Esophagus (tissue), 2 donors: ENCODE measurements around the gene PTTG1IP2. TPM values are rescaled to one million over a fixed set of nuclear protein-coding genes. Genes with fewer than 3 reads are reported as not detected.

Experiments
- H3K27ac ChIP-seq, 2 donors: one replicate each; pipeline ENCODE4 v1.5.1; 2013; ENCODE audit warnings: low read depth in 2 of 2, mild to moderate bottlenecking in 2 of 2, inconsistent platforms in 1 of 2, low read length in 1 of 2, moderate library complexity in 1 of 2
- H3K27me3 ChIP-seq, 2 donors: one replicate each; pipeline ENCODE4 v1.6.1; 2013; ENCODE audit warnings: low read length in 2 of 2, control low read depth in 1 of 2, mild to moderate bottlenecking in 1 of 2; ENCODE audit not compliant: insufficient read depth in 2 of 2, control insufficient read depth in 1 of 2
- H3K36me3 ChIP-seq, 2 donors: one replicate each; pipeline ENCODE4 v1.6.1; 2013; ENCODE audit warnings: low read length in 1 of 2; ENCODE audit not compliant: control insufficient read depth in 2 of 2, insufficient read depth in 2 of 2
- H3K4me1 ChIP-seq, 2 donors: one replicate each; pipeline ENCODE4 v1.6.1; 2013; ENCODE audit warnings: low read length in 1 of 2; ENCODE audit not compliant: control insufficient read depth in 2 of 2, insufficient read depth in 2 of 2
- H3K4me3 ChIP-seq, 2 donors: one replicate each; pipeline ENCODE4 v1.5.1; 2013; ENCODE audit warnings: low read length in 2 of 2, mild to moderate bottlenecking in 2 of 2, low read depth in 1 of 2, moderate library complexity in 1 of 2
- H3K9me3 ChIP-seq, 2 donors: one replicate each; pipeline ENCODE4 v1.6.1; 2013; ENCODE audit warnings: mild to moderate bottlenecking in 2 of 2, low read depth in 1 of 2, low read length in 1 of 2, moderate library complexity in 1 of 2; ENCODE audit not compliant: control insufficient read depth in 2 of 2, insufficient read depth in 1 of 2
- WGBS, 2 donors: extraction: QIAGEN DNeasy Blood & Tissue Kit; methylation state at CpG; one replicate each; pipeline ENCODE4 v1.1.7; 2013; 5-methylcytosine and 5-hydroxymethylcytosine counted together
- polyA plus RNA-seq, 2 donors: library from polyadenylated mRNA; stranded (reverse); fragments of 200-250 nt; gene quantifications; one replicate each; pipeline ENCODE4 v1.2.3, GENCODE V29; 2013
- donor health status: healthy with polysubstance abuse.
- donor health status: Bipolar disorder and iron deficiency.

The PTTG1IP2 gene
- polyA plus RNA-seq, 2 donors: not detected

DNA sequence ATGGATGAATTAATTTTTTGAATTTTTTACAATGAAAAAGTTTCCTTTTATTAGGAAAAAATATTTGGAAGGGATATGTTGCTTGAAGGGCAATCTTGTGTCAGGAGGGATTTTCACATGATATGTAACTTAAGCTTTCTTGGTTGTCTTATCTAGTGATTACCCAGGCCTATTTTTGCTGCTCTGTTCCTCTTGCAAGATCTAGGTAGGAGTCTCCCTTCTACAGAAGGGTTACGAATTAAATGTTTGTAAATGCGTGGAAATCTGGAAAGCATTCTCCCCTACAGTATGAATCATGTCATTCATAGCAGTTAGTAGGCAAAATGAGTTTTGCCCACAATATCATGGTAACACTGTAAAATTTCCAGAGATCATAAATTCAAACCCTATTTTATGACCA, 69.0 kb downstream of the PTTG1IP2 start:
- Histone ChIP-seq H3K4me3 (no peak overlapping the region), H3K36me3 (no peaks in the 10 kb centered on the region), H3K27ac (no peak overlapping the region), H3K27me3 (no peaks in the 10 kb centered on the region), H3K4me1 (no peaks in the 10 kb centered on the region), H3K9me3 (no peaks in the 10 kb centered on the region)
- WGBS, 2 donors: 83 to 94% methylated on average over 2 of the region's 2 CpGs

DNA sequence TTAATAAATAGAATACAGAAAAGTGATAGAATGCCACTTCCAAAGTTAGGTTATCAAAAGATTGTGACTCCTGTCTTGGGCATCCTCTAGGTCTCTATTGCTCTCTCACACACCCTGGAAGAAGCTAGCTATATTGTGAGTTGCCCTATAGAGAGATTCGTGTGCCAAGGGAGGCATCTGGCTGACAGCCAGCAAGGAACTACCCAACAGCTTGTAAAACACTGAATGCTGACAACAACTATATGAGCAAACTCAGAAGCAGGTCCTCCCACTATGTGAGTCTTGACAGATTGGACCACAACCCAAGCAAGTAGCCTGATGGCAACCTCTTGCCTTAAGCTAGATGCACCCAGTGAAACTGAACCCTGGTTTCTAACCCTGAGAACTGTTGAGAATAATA, 71.0 kb downstream of the PTTG1IP2 start:
- Histone ChIP-seq H3K4me3 (no peak overlapping the region), H3K4me1 (no peaks in the 10 kb centered on the region), H3K27ac (no peak overlapping the region), H3K27me3 (no peaks in the 10 kb centered on the region), H3K36me3 (no peaks in the 10 kb centered on the region), H3K9me3 (no peaks in the 10 kb centered on the region)
- WGBS, 2 donors: 33 to 39% methylated on average over 1 of the region's 1 CpG

DNA sequence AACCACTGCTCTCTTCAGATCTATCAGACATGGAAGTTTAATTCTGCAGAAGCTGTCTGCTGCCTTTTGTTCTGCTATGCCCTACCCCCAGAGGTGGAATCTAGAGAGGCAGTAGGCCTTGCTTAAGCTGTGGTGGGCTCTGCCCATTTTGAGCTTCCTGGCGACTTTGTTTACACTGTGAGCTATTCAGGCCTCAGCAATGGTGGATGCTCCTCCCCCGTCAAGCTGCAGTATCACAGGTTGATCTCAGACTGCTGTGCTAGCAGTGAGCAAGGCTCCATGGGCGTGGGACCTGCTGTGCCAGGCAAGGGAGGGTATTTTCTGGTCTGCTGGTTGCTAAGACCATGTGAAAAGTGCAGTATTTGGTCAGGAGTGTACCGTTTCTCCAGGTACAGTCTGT, 81.6 kb downstream of the PTTG1IP2 start:
- WGBS, 2 donors: 41 to 46% methylated on average over 4 of the region's 4 CpGs
- H3K4me3 ChIP-seq: no peak overlapping the region
- no peaks in the 10 kb centered on the region for H3K4me1 ChIP-seq
- no peaks in the 10 kb centered on the region for H3K9me3 ChIP-seq
- H3K27ac ChIP-seq: no peak overlapping the region
- no peaks in the 10 kb centered on the region for H3K27me3 ChIP-seq
- H3K36me3 ChIP-seq: no peaks in the 10 kb centered on the region

- Histone ChIP-seq H3K36me3 (no peaks in the 10 kb centered on the region), H3K27me3 (no peaks in the 10 kb centered on the region), H3K4me1 (no peaks in the 10 kb centered on the region), H3K9me3 (no peaks in the 10 kb centered on the region), H3K4me3 (no peak overlapping the region), H3K27ac (no peak overlapping the region)
- WGBS, 2 donors: 78 to 80% methylated on average over 1 of the region's 1 CpG
Measured at GRCh38 chr7:90552521-90552920, 83.1 kb downstream of the PTTG1IP2 start.

- Histone ChIP-seq H3K27ac (no peak overlapping the region), H3K4me1 (no peaks in the 10 kb centered on the region), H3K36me3 (no peaks in the 10 kb centered on the region), H3K4me3 (no peak overlapping the region), H3K9me3 (peaks cover 0 to 3% of the 10 kb centered on the region in 2 donors), H3K27me3 (no peaks in the 10 kb centered on the region)
- 25 to 34% methylated on average over 1 of the region's 1 CpG for WGBS, 2 donors
Measured at GRCh38 chr7:90560730-90561129, 91.3 kb downstream of the PTTG1IP2 start.

Other genes with a start within 250 kb of the PTTG1IP2 start
- gene CFAP69, start 224.5 kb upstream of the PTTG1IP2 start, polyA plus RNA-seq: 1 to 10 TPM; 1.4 to 3.1 TPM
- not detected for gene FAM237B, start 148.3 kb upstream of the PTTG1IP2 start, polyA plus RNA-seq
- gene GTPBP10, start 122.9 kb upstream of the PTTG1IP2 start, polyA plus RNA-seq: 10 to 100 TPM in 1 of 2 donors, 1 to 10 TPM in 1; 9.4 to 10.2 TPM
- 10 to 100 TPM in 1 of 2 donors, 1 to 10 TPM in 1; 8.7 to 11.5 TPM for gene CLDN12, start 66.2 kb upstream of the PTTG1IP2 start, polyA plus RNA-seq
- gene CDK14, start 126.7 kb downstream of the PTTG1IP2 start, polyA plus RNA-seq: under 1 TPM; 0.51 to 0.59 TPM